ENCODE measurements around the gene NYAP1. TPM values are rescaled to one million over a fixed set of nuclear protein-coding genes. Genes with fewer than 3 reads are reported as not detected.

Gene NYAP1
- total RNA-seq, 1 donor from 2014 or later: 5.2 TPM

- peaks cover 36% of the 10 kb centered on the region for H3K4me1 Mint-ChIP-seq
- no peak for TF ChIP-seq CTCF (conservative IDR thresholded peaks at IDR 0.05)
- H3K27ac Mint-ChIP-seq (ENCODE audit: unreplicated experiment): no peak overlapping the region
These were observed 932 bp downstream of the NYAP1 start for GRCh38 chr7:100484673-100485045.

GRCh38 chr7:100485471-100485876 lies 1.7 kb downstream of the NYAP1 start:
- no peak for TF ChIP-seq CTCF (conservative IDR thresholded peaks at IDR 0.05)
- DNase-seq (ENCODE audit: low read depth, low spot score): no peak
- Mint-ChIP-seq H3K4me1 (peaks cover 43% of the 10 kb centered on the region), H3K9me3 (no peaks in the 10 kb centered on the region), H3K4me3 (peak overlapping the region; percentile 81), H3K27ac (ENCODE audit: unreplicated experiment) (no peak overlapping the region), H3K27me3 (ENCODE audit: low read depth) (no peaks in the 10 kb centered on the region), H3K36me3 (ENCODE audit: low read depth) (no peaks in the 10 kb centered on the region)

More at GRCh38 chr7:100484673-100485045, 932 bp downstream of the NYAP1 start:
- Mint-ChIP-seq H3K9me3 (no peaks in the 10 kb centered on the region), H3K27me3 (ENCODE audit: low read depth) (no peaks in the 10 kb centered on the region), H3K4me3 (peak overlapping the region; percentile 87), H3K36me3 (ENCODE audit: low read depth) (no peaks in the 10 kb centered on the region)
- no peak for DNase-seq (ENCODE audit: low read depth, low spot score)

- Mint-ChIP-seq H3K4me3 (peak overlapping the region; percentile 81), H3K36me3 (ENCODE audit: low read depth) (no peaks in the 10 kb centered on the region), H3K9me3 (no peaks in the 10 kb centered on the region), H3K4me1 (peaks cover 43% of the 10 kb centered on the region), H3K27ac (ENCODE audit: unreplicated experiment) (no peak overlapping the region), H3K27me3 (ENCODE audit: low read depth) (no peaks in the 10 kb centered on the region)
- TF ChIP-seq CTCF (conservative IDR thresholded peaks at IDR 0.05): no peak
- DNase-seq (ENCODE audit: low read depth, low spot score): no peak
These were observed 2.4 kb downstream of the NYAP1 start for GRCh38 chr7:100486111-100486636.

- Mint-ChIP-seq H3K36me3 (ENCODE audit: low read depth) (no peaks in the 10 kb centered on the region), H3K4me3 (peak overlapping the region; percentile 75), H3K27me3 (ENCODE audit: low read depth) (no peaks in the 10 kb centered on the region), H3K27ac (ENCODE audit: unreplicated experiment) (peak overlapping the region; percentile 8), H3K4me1 (peaks cover 40% of the 10 kb centered on the region), H3K9me3 (no peaks in the 10 kb centered on the region)
- no peak for DNase-seq (ENCODE audit: low read depth, low spot score)
- no peak for TF ChIP-seq CTCF (conservative IDR thresholded peaks at IDR 0.05)
These were observed 3.2 kb downstream of the NYAP1 start for GRCh38 chr7:100486753-100487446.

- H3K27ac Mint-ChIP-seq (ENCODE audit: unreplicated experiment): no peak overlapping the region
- H3K36me3 Mint-ChIP-seq (ENCODE audit: low read depth): no peaks in the 10 kb centered on the region
- peaks cover 47% of the 10 kb centered on the region for H3K4me1 Mint-ChIP-seq
- no peak for DNase-seq (ENCODE audit: low read depth, low spot score)
- no peak overlapping the region for H3K4me3 Mint-ChIP-seq
- no peaks in the 10 kb centered on the region for H3K9me3 Mint-ChIP-seq
- no peaks in the 10 kb centered on the region for H3K27me3 Mint-ChIP-seq (ENCODE audit: low read depth)
- no peak for TF ChIP-seq CTCF (conservative IDR thresholded peaks at IDR 0.05)
These were observed 4.8 kb downstream of the NYAP1 start for GRCh38 chr7:100488333-100489095.

Measured in neural crest cell (in vitro differentiated cells).